ENCODE measurements around the gene ZNF580.

The ZNF580 gene, protein sequence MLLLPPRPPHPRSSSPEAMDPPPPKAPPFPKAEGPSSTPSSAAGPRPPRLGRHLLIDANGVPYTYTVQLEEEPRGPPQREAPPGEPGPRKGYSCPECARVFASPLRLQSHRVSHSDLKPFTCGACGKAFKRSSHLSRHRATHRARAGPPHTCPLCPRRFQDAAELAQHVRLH

DNA sequence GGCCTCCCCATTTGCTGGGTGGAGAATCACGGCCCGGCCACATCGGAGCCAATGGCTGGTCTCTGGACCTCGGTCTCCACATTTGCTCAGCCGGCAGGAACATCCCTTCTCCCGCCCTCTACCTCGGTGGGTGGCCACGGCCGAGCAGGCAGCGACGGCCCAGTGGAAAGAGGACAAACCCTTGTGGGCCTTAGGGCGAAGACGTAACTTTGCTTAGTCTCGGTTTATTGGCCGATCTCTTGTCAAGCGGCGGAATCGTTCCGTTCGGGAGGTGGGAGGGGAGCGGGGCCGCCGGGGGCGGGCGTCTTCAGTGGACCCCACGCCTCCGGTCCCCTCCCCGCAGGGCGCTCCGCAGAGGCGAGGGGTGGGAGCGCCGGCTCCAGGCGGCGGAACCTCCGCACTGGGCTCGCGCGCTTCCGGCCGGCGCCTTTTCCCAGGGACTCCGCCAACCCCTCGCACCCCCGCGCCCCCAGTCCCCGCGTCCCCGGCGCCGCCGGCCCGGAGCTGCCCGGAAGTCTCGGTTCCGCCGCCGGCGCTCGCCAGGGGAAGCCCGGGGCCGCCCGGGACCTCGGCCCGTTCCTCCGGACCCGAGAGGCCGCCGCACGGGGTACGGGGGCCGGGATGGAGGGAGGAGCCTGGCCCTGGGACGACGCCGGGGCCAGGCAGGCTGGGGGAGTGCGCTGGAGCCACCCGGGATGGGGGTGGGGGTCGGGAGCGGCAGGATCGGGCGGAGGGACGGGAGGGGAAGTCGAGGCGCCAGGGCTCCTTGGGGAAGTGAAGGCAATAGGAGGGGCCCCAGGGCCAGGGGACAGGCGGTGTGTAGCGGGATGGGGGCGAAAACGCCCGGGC lies at the start of gene ZNF580:
ZNF580 (plus strand) TSS at position 426 of the 849 bp plus-strand sequence. CDS start 1,507 bp downstream, outside the sequence.
- peak; percentile 53 for DNase-seq

DNA sequence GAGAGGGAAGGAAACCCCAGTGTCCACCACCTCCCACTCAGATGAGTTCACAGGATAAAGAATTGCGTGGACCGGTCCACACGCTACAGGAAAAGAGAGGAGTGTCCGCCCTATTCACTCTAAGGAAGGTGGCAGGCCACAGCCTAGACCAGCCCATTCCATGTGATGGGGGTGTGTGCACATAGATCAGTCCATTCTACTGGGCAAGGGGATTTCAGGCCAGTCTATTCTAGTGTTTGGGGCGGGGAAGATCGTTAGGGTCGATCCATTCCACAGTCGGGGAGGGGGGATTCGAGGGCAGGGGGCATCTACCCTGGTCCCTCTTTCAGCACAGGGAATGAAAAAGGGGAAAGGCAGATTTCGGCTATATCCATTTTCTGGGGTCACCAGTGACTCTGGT lies 49.2 kb upstream of the ZNF580 start:
- DNase-seq: no peak

DNA sequence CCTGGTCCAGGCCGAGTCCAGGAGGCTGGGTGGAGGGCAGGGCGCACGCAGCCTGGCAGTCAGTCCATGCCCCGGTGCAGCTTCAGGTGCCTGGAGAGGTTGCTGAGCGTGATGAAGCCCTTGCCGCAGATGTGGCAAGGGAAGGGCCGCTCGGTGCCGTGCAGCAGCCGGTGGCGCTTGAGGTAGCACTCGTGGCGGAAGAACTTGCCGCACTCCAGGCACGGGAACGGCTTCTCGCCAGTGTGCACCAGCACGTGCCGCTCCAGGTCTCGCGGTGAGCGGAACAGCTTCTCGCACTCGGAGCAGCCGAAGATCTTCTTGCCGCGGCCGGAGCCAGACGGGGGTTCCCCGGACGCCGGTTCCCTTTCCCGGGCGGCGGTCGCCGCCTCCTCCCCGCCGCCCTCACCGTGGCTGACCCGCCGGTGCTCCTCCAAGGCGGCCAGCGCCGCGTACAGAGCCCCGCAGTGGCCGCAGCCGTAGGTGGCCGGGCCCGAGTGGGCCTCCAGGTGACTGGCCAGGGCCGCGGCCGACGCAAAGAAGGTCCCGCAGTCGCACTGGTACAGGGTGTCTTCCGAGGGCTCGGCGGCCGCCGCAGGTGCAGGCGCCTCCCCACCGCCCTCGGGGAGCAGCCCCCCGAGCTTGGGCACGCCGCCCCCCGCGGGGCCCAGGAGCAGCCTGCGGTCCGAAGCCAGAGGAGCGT lies 48.3 kb upstream of the ZNF580 start:
- DNase-seq: no peak

DNA sequence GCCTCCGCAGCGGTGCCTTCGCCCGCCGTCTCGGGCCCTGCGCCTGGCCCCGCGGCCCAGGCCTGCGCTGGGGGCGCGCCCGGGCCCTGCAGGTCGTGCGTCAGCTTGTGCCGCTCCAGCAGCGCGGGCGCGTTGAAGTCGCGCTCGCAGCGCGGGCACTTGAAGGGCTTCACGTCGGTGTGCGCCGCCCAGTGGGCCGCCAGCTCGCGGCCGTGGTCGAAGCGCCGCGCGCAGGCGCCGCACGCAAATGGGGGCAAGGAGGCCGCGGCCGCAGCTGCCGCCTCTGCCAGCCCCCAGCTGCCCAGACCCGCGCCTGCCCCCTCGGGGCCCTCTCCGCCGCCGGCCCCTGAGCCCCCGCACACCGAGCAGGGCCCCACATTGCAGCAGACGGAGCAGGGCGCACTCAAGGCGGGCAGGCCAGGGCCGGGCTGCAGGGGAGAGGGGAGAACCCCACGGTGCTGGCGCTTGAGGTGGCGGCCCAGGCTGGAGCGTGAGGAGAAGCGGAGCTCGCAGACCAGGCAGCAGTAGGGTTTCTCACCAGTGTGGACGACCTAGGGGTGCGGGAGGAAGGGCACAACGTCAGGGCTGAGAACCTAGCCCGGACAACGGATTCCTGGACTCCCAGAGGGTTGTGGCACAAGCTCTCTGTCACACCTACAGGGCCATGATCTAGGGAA lies 47.6 kb upstream of the ZNF580 start:
- no peak for DNase-seq

DNA sequence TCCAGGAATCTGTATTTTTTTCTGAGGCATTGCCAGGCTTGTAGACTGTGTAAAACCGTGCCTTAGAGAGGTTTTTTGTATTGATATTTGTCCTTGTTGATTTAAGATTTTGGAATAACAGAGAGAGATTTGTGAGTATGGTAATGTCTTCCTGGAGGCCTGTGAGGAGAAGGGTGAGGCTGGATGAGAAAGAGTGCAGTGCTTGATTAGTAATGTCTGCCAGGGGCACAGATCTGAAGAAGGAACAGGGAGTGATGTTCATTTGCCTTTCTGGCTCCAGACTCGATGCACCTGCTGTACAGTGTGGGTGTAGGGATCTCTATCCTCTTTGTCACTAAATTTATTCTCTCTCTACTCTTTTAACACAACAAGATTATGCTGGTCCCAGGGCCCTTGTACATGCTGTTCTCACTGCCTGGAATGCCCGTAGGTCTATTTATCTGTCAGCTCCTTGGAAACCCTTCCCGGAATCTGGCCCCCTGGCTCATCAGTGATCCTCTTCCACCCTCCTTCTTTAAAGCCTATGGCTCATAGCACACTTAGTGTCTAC lies 45.7 kb upstream of the ZNF580 start:
- no peak for DNase-seq

DNA sequence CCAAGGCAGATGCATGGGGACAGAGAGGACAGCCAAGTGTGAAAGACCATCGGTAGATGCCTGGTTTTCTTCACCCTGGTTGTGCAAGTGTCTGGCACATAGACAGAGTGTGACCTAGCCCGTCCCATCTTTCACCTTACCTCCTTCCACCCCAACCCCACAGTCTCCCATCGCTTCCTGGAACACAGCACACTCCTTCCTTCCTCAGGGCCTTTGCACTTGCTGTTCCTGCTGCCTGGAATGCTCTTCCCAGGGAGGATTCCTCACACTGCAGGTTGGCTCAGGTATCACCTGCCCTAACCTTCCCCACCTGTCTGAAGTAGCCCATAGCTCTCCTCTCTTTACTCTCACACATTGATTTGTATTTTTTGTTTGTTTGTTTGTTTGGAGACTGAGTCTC lies 44.5 kb upstream of the ZNF580 start:
- no peak for DNase-seq

DNA sequence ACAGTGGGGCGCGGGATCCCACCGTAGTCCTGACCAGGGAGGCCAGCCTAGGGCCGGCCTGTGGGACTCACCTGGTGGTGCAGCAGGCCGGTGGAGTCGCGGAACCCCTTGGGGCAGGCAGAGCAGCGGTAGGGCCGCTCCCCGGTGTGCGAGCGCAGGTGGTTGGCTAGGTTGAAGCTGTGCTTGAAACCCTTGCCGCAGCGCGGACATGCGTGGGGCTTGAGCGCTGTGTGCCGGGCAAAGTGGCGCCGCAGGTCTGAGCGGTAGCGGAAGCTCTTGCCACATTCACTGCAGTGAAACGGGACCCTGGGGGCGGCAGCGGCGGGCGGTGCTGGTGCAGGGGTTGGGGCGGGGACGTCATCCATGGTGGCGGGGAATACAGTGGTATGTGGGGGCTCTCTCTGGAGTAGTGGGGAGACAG lies 43.3 kb upstream of the ZNF580 start:
- DNase-seq: no peak

DNA sequence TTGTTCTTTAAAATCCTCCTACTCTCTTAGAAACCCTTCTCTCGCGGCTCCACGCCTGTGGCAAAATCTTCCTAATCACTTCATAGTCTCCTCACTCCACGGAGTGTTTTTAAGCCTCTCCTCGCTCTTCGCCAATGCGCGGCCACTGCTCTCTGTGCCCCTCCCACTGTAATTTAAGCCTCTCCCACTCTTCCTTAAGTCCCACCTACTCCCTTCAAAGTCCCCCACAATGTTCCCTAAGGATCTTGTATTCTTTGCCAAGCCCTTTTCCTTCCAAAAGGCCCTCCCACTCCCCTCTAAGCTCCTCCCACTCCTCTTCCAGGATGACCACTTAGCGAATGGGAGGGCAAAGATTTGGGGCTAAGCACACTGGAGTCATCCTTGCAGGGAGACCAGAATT lies 42.8 kb upstream of the ZNF580 start:
- no peak for DNase-seq

DNA sequence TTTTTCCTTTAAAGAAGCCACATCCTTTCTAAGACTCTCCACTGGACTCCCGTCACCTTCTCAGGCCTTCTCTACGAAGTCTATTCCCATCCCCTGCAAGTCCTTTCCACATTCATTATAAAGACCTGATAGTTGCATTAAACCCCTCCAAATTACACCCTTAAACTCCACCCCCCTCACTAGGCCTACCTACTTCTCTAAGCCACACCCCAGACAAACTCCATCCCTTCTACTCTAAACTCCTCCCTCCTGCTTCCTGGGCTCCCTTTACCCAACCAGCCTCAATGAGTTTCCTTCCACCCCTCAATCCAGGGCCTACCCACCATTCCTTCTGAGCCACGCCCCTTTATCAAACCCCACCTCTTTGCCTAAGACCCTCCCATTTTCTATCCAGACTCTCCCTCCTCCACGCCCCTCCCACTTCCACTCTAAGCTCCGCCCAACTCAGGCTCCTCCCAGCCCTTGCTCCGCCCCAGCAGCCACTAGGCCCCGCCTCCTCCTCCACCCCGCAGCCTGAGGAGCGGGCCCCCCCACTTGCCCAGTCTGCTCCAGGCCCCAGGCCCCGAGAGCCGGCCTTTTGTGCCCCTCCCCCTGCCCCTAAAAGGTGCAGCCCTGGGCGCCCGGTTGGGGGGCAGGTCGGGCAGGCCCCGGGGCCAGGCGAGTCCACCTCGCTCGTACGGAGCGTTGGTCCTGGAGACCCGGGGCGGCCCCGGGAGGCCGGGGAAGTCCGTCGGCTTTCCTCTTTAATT lies 41.9 kb upstream of the ZNF580 start:
- DNase-seq: peak; percentile 99

DNA sequence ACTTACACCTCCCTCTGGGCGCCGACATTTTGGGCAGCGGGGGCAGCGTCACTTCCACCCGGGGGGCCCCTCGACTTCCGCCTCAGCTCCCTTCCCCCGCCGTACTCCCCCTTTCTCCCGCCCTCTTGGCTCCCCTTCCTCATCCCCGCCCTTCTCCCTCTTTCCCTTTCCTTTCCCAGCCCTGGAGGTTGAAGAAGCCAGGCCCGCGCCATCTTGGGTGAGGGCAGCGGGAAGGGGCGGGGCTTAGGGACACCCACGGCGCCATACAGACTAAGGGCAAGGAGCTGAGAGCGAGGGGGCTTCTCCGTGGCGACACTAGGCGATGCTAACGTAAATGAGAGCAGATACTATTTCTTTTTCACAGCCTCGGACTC lies 41.3 kb upstream of the ZNF580 start, which contains the start of gene FIZ1:
FIZ1 (minus strand) TSS at position 50 of the 374 bp plus-strand sequence. CDS start 1,652 bp downstream, outside the sequence.
- DNase-seq: peak; percentile 100

DNA sequence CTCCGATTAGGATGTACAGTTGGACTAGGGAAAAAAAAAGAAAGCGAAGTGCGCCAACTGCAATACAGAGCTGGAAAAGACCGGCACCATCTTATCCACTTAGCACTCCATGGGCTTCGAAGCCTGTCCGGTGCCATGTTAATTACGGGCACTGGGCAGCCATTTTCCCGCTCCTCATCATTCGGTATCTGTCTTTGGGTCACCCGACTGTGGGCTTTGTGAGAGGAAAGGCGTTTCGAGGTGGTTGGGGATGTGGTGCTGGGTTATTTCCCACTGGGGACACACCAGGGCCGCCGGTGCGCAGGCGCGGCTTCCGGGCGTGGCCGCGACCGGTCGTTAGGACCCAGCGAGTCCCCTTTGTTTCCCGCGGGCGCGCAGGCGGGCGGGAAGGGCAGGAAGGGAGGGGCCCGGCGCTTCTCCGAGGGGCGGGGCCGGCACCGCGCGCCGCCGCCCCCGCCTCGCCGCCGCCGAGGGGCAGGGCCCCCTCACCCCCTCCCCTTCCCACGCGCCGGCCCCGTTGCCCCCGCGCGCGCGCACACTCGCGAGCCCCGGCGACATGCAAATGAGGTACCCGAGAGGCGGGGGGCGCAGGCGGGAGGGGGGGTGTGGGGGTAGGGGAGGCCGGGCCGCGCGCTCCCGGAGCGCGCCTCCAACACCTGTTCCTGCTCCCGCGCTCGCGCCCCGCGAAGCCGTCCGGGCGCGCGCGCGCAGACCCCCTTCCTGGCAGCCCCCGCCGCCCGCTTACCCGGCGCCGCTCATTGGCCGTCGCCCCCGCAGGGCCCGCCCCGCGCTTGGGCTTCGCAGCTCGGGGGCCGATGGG lies 40.8 kb upstream of the ZNF580 start, which contains the start of gene ZNF524:
ZNF524 (plus strand) TSS at position 447 of the 820 bp plus-strand sequence. CDS start 1,825 bp downstream, outside the sequence.
- DNase-seq: peak; percentile 98

DNA sequence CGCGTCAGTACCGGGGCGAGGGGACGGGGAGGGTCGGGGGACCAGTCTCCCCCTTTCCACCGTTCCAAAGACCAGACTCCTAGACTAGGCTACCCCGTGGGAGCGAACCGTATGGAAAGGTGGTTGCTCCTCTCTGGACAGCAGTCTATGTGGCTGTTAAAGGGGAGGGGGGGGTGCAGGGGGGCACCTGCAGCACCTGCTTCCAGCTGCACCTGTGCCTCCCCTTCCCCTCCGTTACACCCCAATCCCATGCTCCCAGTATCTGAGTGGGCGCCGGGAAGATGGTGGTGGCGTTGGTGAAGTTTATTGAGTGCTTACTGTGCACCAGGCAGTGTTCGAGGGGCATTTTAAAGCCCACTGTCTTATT lies 40.2 kb upstream of the ZNF580 start:
- DNase-seq: no peak

DNA sequence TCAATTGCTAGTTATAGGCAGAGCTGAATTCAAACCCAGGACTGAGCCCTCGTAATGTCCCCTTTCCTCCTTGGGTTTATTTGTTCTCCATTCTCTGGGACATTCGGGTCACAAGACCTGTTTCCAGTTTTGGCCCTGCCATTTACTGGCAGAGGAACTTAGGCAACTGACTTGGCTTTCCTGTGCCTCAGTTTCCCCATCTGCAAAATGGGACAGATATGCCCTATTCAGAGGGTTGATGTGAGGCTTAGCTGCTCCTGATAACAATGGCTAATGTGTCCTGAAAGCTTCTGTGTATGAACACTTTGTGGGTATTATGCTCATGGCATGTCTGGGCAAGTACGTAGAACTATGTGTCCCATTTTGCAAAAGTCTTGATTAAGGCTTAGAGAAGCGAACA lies 39.7 kb upstream of the ZNF580 start:
- no peak for DNase-seq

DNA sequence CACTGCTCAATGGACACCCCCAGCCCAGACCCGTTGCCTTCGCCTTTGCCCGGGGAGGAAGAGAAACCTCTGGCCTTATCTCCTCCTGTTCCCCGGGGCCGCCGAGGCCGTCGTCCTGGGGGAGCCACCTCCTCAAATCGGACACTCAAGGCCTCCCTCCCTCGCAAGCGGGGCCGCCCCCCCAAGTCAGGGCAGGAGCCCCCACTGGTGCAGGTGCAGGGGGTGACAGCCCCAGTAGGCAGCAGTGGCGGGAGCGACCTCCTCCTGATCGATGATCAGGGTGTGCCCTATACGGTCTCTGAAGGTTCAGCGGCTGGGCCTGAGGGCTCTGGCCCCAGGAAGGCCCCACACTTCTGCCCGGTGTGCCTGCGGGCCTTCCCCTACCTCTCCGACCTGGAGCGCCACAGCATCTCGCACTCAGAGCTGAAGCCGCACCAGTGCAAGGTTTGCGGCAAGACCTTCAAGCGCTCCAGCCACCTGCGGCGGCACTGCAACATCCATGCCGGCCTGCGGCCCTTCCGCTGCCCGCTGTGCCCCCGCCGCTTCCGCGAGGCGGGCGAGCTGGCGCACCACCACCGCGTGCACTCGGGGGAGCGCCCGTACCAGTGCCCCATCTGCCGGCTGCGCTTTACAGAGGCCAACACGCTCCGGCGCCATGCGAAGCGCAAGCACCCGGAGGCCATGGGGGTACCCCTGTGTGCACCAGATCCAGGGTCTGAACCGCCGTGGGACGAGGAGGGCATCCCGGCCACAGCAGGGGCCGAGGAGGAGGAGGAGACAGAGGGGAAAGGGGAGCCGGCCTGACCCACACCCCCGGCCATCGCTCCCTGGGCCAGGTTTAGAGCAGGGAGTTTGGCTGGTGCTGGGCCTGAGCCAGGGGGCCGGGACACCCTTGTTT lies 38.4 kb upstream of the ZNF580 start:
- DNase-seq: no peak

DNA sequence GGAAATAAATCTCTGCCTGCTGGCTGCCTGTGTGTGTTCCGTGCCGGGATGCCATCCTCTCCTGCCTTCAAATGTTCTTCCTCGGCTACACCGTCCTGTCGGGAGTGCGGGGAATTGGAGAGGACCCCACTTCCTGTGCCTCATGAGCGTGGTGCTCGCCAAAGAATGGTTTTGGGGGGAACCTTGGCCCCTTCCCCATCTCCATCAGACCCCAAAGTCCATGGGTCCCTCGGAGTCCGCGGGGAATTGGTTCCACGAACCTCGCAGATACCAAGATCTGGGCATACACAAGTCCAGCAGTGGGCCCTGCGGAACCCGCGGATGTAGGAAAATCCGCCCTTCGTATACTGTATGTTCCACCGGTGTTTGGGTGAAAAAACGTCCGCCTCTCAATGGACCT lies 37.7 kb upstream of the ZNF580 start:
- no peak for DNase-seq

DNA sequence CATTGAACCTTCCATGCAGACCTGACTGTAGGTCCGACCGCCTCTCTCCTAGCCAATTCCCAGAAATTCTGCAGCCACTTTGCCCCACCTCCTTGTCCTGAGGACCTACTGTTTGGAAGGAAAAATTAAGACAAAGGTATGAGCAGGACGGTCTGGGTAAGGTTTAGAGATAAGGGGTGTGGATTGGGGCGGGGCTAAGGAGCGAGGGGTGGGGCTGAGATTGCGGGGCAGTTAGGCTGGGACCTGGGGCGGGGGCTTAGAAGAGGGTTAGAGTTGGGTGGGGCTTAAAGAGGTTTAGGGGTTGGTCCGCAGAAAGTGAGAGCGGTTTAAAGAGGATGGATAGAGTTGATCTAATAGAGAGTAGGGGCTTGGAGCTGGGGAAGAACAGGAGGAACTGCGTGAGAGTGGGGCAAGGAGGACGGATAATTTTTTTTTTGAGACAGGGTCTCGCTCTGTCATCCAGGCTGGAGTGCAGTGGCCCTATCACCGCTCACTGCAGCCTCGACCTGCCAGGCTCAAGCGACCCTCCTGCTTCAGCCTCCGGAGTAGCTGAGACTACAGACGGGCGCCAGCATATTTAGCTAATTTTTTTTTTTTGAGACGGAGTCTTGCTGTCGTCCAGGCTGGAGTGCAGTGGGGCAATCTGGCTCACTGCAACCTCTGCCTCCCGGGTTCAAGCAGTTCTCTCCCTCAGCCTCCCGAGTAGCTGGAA lies 37.1 kb upstream of the ZNF580 start:
- no peak for DNase-seq

DNA sequence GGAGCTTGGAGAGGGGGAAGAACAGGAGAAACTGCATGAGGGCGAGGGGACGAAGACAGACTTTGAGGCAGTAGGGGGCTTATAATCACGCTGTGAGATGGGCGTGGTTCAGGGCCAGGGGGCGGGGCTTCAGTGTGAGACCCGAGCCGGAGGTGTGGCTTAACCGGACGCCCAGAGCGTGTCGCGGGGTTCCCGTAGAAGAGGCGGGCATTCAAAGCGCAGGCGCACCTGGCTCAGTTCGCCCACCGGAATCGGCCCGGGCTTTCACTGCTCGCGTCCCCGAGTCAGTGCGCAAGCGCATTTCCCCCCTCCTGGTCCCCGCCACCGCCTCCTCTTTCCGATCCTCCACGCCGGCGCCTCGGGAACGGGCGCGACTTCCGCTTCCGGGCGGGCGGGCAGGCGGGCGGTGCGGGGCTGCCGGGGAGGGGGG lies 35.6 kb upstream of the ZNF580 start:
- DNase-seq: peak; percentile 99

DNA sequence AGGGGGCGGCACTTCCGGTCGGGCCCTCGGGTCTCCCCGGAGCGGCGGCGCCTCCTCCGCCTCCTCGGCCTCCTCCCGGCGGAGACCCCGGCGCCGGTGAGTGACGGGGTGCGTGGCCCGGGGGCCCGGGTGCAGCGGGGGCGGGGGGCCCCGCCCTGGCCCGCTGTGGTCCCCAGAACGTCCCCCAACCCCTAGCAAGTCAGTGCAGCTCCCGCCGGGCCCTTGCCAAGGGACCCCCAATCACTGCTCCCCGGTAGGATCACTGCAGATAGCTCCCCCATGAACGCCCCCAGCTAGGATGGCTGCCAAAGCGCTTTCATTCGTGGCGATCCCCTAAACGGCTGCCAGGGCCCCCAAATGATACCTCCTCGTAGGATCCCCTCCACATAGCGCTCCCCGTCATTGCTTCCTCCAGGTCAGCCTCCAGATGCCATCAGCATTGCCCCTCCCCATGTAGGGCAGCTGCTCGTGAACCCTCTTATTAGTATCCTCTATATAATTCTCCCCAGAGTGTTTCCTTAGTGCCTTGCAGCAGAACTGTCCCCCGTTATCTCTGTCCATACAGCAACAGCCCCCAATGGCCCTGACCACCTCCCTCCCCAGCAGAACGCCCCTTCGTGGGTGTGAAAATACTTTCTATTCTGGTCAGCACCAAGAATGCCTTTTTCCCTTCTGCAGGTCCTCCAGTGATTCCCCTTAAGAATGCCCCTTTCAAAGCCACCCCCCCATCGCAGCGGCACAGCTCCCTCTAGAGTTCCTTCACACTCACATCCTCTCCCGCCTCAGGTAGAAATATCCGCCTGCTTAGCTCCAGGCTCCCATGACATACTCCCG lies 34.9 kb upstream of the ZNF580 start, which contains the start of gene ZNF865:
ZNF865 (plus strand) TSS at position 11 of the 834 bp plus-strand sequence. CDS start 7,972 bp downstream, outside the sequence.
- peak; percentile 82 for DNase-seq

All from NCI-H1436 (cell line).